Calu3 (cell line): ENCODE data around the gene NIPBL. TPM values are rescaled to one million over a fixed set of nuclear protein-coding genes. Genes with fewer than 3 reads are reported as not detected.

Experiments
- BruUV-seq: library from RNA; stranded (reverse); fragments of 400-500 nt; replicated peaks from 2 replicates; lab custom pipeline; 2021; lab: Mats Ljungman, UMichigan
- CTCF ChIA-PET: fragments of 300-600 bp; sonication (Branson Sonifier 250); formaldehyde crosslinking; loops from one replicate; lab custom pipeline; 2022; ENCODE audit warnings: antibody characterized with exemption; lab: Charles Lee
- DNase-seq: peaks from one replicate; pipeline ENCODE4 v3.0.0; 2022
- H3K27ac Mint-ChIP-seq: one replicate; pipeline ENCODE4 v1.8.0; 2022; ENCODE audit warnings: mixed read lengths; ENCODE audit not compliant: unreplicated experiment
- H3K27me3 Mint-ChIP-seq: one replicate; pipeline ENCODE4 v1.8.0; 2022; ENCODE audit warnings: mixed read lengths; ENCODE audit not compliant: unreplicated experiment
- H3K36me3 Mint-ChIP-seq: one replicate; pipeline ENCODE4 v1.8.0; 2022; ENCODE audit warnings: mild to moderate bottlenecking, moderate library complexity, mixed read lengths; ENCODE audit not compliant: insufficient read depth, unreplicated experiment
- H3K4me1 Mint-ChIP-seq: one replicate; pipeline ENCODE4 v1.8.0; 2022; ENCODE audit warnings: mild to moderate bottlenecking, low read depth, mixed read lengths; ENCODE audit not compliant: unreplicated experiment
- H3K4me3 Mint-ChIP-seq: one replicate; pipeline ENCODE4 v1.8.0; 2022; ENCODE audit warnings: mild to moderate bottlenecking, low read depth, moderate library complexity, mixed read lengths; ENCODE audit not compliant: unreplicated experiment
- H3K9me3 Mint-ChIP-seq: one replicate; pipeline ENCODE4 v1.8.0; 2022; ENCODE audit warnings: low read depth, mixed read lengths; ENCODE audit not compliant: unreplicated experiment
- intact Hi-C: fragments of 100-400 bp; cut with micrococcal nuclease; formaldehyde crosslinking; loops from one replicate; pipeline ENCODE4 v1.10.0; 2022; ENCODE audit not compliant: unreplicated experiment
- total RNA-seq: library from RNA; stranded (reverse); gene quantifications from 2 replicates; pipeline ENCODE4 v1.2.3, GENCODE V29; 2022
- TF ChIP-seq, protein P1 (sequence below): fragments of 200-600 bp; IDR thresholded peaks from one replicate; pipeline ENCODE4 v1.8.0; 2022; ENCODE audit warnings: antibody characterized with exemption; ENCODE audit not compliant: unreplicated experiment

NIPBL gene
- total RNA-seq, 1 experiment from 2014 or later: 53.2 TPM

DNA sequence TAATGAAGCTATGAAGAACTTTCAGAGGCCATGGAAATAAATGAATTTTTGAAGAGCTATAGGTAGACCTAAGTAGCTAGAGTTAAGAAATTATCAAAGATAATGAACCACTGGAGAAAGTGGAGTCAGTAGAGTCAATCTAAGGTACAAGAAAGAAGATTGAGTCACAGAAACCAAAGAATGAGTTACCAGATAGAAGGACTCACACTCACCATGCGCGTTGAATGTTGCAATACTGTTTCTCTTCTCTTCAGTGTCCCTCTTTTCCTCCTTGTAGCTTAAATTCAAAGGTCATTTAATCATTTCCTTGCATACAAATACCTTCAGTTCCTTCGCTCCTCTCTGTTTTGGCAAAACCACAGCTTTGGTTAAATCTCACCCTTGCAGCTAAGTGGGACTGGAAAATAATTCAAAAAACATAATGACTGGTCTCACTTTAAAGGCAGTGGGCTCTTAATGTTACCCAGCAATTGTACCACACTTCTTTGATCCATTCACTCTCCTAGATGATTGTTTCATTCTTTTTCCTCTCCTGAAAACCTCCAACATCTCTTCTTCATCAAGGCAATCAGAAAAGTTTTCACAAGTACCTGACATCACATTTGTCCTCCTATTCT, 58.3 kb downstream of the NIPBL start:
- no TSS peak for BruUV-seq
- intact Hi-C loops: no loop called here
- H3K4me1 Mint-ChIP-seq: peaks cover 24% of the 10 kb centered on the region
- no peak for DNase-seq
- H3K27me3 Mint-ChIP-seq: no peaks in the 10 kb centered on the region
- TF ChIP-seq, protein P1, sequence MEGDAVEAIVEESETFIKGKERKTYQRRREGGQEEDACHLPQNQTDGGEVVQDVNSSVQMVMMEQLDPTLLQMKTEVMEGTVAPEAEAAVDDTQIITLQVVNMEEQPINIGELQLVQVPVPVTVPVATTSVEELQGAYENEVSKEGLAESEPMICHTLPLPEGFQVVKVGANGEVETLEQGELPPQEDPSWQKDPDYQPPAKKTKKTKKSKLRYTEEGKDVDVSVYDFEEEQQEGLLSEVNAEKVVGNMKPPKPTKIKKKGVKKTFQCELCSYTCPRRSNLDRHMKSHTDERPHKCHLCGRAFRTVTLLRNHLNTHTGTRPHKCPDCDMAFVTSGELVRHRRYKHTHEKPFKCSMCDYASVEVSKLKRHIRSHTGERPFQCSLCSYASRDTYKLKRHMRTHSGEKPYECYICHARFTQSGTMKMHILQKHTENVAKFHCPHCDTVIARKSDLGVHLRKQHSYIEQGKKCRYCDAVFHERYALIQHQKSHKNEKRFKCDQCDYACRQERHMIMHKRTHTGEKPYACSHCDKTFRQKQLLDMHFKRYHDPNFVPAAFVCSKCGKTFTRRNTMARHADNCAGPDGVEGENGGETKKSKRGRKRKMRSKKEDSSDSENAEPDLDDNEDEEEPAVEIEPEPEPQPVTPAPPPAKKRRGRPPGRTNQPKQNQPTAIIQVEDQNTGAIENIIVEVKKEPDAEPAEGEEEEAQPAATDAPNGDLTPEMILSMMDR: no peak
- H3K4me3 Mint-ChIP-seq: no peak overlapping the region
- no peaks in the 10 kb centered on the region for H3K9me3 Mint-ChIP-seq
- H3K36me3 Mint-ChIP-seq: no peaks in the 10 kb centered on the region
- CTCF ChIA-PET: interaction anchor here (0.5 kb wide), 1 partner anchor 57 kb away, joined by 3 read pairs; no protein-coding TSS in a partner anchor
- no peak overlapping the region for H3K27ac Mint-ChIP-seq

DNA sequence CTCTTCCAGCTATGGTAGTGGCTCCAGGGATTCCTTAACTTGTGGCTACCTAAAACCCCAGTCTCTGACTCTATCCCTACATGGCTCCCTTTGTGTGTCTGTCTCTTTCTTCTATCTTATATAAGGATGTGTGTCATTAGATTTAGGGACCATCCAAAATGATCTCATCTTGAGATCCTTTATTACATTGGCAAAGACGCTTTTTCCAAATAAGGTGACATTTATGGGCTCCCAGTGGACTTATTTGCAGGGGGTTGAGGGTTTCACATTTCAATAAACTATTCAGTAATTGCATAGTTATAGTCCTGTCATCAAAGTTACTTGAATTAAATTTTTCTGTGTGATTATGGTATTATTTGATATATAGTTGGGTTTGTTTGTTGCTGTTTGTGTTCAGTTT, 59.2 kb downstream of the NIPBL start:
- CTCF ChIA-PET: no interaction called here

DNA sequence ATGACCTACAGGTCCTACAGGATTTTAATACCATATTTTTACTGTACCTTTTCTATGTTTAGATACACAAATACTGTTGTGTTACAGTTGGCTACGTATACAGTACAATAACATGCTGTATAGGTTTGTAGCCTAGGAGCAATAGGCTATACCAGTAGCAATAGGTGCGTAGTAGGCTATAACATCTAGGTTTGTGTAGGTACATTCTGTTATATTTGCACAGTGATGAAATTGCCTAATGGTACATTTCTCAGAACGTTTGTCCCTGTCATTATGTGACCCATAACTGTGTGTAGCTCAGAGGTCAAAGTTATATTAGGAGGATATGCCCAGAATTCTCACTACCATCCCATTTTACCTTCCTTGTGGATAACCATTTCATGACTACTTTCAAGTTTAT, 59.7 kb downstream of the NIPBL start:
- intact Hi-C loops: no loop called here
- TF ChIP-seq, protein P1: no peak
- CTCF ChIA-PET: interaction anchor here (0.6 kb wide), 1 partner anchor 197 kb away, joined by 3 read pairs; no protein-coding TSS in a partner anchor
- Mint-ChIP-seq H3K4me3 (no peak overlapping the region), H3K4me1 (peaks cover 38% of the 10 kb centered on the region), H3K9me3 (no peaks in the 10 kb centered on the region), H3K36me3 (no peaks in the 10 kb centered on the region), H3K27me3 (no peaks in the 10 kb centered on the region), H3K27ac (no peak overlapping the region)
- no TSS peak for BruUV-seq
- no peak for DNase-seq

More for the DNA sequence above, 59.2 kb downstream of the NIPBL start:
- Mint-ChIP-seq H3K27me3 (no peaks in the 10 kb centered on the region), H3K4me3 (no peak overlapping the region), H3K9me3 (no peaks in the 10 kb centered on the region), H3K36me3 (no peaks in the 10 kb centered on the region), H3K27ac (no peak overlapping the region), H3K4me1 (peaks cover 33% of the 10 kb centered on the region)
- intact Hi-C loops: no loop called here
- BruUV-seq: no TSS peak
- TF ChIP-seq, protein P1: no peak
- DNase-seq: no peak

DNA sequence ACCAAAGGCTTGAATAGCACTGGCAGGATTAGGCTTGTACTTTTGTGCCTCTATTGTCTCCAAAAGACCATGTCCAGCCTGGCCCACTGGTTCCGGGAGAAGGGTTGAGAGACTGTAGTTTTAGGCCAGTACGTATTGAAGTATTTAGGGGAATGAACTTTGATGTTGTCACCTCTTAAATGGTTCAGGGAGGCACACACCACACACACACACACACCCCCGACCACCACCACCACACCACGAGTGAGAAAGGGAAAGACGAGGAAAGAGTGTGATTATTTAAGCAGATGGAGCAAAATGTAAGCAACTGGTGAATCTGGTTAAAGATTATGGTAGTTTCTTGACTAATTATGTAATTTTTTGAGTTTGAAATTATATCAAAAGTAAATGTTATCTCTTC, 61.6 kb downstream of the NIPBL start:
- TF ChIP-seq, protein P1: no peak
- peaks cover 41% of the 10 kb centered on the region for H3K4me1 Mint-ChIP-seq
- H3K27ac Mint-ChIP-seq: no peak overlapping the region
- intact Hi-C loops: no loop called here
- CTCF ChIA-PET: no interaction called here
- H3K27me3 Mint-ChIP-seq: no peaks in the 10 kb centered on the region
- no peak overlapping the region for H3K4me3 Mint-ChIP-seq
- no peak for DNase-seq
- no peaks in the 10 kb centered on the region for H3K9me3 Mint-ChIP-seq
- no peaks in the 10 kb centered on the region for H3K36me3 Mint-ChIP-seq
- BruUV-seq: no TSS peak
